Measurements from ENCODE around the gene NUFIP2.
"Not testable (repeated sequence)": the region's sequence is repeated elsewhere in the genome, so short reads cannot be mapped to it uniquely, and the experiment has no call there.

Gene NUFIP2

DNA sequence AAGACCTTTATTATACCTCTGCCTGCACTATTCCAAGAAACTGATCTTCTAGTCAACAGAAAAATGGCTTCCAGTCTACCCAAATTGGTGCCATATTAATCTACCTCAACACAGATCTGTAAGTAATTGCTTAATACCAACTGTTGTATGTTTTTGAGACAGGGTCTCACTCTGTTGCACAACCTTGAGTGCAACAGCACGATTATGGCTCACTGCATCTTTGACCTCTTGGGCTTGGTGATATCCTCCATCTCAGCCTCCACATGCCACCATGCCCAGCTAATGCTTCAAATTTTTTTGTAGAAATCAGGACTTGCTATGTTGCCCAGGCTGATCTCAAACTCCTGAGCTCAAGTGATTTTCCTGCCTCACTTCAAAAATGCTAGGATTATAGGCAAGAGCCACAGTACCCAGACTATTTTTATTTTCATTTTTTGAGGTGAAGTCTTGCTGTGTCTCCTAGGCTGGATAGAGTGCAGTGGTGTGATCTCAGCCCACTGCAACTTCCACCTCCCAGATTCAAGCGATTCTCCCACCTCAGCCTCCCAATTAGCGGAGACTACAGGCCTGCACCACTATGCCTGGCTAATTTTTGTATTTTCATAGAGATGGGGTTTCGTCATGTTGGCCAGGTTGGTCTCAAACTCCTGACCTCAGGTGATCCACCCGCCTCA is 14.4 kb downstream of the NUFIP2 start:
- DNase-seq (ENCODE audit: low read depth in 2 of 2), result no peak

DNA sequence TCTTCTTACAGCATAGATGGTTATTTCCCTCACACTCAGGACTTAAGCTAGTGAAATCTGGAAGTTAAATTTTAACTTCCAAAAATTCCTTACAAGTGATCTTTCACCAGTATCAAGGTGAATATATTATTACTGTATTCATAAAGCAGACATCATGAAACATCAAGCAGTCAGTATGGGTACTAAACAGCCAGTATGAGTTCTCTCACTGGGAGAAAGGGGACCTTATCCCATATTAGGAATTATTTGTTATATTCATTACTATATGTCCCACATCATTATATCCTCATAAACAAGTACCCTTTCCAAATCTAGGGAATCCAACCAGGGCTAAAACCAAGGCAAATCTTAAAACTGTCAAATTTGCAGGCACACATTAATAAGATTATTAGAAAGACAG is 15.3 kb downstream of the NUFIP2 start:
- no peak for DNase-seq (ENCODE audit: low read depth in 2 of 2)

DNA sequence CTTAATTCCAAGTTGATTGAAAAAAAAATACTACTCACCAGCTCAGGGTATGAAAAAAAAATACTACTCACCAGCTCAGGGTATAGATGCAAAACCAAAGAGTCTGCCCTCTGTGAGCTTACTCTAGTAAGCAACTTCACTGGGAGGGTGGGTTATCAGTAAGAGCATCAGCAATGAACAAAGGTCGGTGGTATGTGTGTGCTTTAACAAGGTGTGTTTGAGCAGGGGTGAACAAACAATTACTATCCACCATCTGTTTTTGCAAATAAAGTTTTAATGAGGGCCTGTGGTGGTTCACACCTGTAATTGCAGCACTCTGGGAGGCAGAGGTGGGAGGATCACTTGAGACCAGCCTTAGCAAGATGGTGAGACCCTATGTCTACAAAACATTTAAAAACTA is 20.0 kb downstream of the NUFIP2 start:
- DNase-seq (ENCODE audit: low read depth in 2 of 2), result no peak

DNA sequence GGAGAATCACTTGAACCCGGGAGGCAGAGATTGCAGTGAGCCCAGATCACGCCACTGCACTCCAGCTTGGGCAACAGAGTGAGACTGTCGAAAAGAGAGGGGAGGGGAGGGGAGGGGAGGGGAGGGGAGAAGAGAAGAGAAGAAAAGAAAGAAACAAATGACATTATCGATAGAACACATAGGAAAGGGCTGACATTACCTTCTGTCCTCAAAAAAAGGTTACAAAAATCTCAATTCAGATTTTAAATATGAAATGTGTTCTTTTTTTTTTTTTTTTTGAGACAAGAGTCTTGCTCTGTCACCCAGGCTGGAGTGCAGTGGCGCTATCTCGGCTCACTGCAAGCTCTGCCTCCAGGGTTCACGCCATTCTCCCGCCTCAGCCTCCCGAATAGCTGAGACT is 22.0 kb downstream of the NUFIP2 start:
- DNase-seq (ENCODE audit: low read depth in 2 of 2), result not testable (repeated sequence)

DNA sequence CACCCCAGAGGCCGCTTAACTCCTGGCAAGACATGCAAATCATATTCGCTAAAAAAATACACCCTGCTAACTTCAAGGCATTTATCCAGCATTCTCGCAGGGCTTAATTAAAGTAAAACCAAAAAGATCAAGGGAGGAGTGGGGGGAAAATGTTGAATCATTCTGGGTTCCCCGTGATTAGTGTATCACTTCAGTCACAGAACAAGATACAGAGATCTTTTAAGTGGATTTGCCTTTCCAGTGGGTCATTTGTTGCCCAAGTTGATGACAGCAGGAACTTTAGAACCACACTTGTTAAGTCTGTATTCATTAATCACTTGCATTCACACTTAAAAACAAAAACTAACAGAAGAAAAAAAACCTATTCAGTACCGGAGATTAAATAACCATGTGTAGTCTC is 30.0 kb downstream of the NUFIP2 start:
- DNase-seq (ENCODE audit: low read depth in 2 of 2), result no peak

DNA sequence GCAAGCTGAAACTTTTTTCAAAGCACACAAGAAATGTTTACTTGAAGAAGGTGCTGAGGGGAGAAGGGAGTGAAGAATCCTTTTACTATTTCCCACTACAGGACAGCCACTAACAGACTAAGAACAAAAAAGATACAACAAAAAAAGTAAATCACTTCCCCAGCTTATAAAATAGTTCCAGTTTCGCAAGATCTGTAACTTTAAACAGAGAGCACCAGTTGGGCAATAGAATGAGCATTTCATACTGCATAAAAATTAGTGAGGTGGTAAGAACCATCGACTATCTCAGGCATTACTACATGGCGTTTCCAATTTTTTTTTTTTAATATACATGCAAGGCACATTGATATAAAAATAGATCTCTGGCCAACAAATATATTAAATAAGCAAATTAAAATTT is 36.2 kb downstream of the NUFIP2 start:
- DNase-seq (ENCODE audit: low read depth in 2 of 2), result no peak

DNA sequence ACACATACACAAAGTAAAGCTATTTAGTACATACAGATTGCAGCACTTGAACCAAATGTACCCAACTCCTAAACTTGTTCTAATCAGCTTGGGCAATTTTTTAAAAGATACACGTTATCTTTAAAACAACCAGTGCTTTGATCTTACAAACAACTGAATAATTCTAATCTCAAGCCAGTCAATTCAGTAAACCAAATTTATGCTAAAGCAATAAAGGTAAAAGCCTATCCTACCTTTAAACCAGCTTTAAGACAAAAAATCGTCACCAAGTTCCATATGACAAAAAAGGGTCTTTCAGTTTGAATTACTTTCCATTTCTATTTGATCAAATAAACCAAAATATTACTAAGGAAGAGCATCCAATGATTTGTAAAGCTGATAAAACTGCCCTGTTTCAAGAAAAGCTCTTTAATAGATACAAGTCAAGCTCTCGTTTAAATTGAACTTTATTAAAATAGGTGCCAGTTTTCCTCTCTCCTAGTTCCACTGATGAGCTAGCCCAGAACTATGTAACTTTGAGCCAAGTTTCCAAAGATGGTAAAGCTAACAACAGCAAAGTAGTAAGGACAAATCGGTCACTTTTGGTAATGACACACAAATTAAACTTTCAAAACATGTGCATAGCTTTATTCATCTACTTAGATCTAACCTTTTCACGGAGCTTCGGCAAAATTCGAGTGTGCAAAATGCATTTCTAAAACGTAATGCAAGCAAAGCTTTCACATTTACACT is 37.0 kb downstream of the NUFIP2 start:
- no peak for DNase-seq (ENCODE audit: low read depth in 2 of 2)

DNA sequence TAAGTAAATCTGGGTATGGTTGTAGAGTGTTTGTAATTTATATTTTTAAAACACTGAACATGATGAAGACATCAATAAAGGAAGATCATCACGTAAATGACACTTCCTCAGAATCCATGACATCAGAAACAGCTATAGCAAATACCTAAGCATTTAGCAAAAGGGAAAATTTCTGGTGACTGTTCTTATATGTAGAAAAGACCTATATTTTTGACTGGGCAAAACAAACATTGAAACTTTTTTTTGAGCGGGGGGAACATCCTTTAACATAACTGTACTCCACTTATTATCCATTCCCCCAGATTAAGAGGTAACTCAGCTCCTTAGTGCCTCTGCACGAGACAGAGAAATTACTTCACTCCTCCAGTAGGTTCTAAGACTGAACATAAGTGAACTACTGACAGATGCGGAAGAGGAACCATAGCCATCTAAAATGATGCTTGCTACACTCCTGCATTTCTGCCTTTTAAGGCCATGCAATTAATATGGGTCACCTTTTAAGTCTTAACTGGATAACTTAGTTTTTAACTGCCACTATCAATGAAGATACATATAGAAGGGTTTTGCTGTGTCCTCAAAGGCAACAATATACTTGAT is 37.9 kb downstream of the NUFIP2 start:
- DNase-seq (ENCODE audit: low read depth in 2 of 2), result no peak

DNA sequence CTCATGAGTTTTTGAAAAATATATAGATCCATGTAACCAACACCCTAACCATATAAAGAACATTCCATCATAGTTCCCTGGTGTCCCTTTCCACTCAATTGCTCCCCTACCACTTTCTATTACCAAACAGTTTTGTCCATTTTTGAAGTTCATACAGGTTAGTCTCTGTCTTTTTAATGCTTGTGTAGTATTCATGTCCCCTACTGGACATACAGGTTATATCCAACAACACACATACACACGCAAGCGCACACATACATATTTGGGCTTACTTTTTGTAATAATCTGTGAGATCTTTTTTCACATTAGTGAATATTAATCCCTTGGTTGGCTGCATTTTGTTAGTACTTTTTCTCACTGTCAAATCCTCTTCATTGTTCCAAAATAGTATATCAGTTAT is 40.9 kb downstream of the NUFIP2 start:
- no peak for DNase-seq (ENCODE audit: low read depth in 2 of 2)

DNA sequence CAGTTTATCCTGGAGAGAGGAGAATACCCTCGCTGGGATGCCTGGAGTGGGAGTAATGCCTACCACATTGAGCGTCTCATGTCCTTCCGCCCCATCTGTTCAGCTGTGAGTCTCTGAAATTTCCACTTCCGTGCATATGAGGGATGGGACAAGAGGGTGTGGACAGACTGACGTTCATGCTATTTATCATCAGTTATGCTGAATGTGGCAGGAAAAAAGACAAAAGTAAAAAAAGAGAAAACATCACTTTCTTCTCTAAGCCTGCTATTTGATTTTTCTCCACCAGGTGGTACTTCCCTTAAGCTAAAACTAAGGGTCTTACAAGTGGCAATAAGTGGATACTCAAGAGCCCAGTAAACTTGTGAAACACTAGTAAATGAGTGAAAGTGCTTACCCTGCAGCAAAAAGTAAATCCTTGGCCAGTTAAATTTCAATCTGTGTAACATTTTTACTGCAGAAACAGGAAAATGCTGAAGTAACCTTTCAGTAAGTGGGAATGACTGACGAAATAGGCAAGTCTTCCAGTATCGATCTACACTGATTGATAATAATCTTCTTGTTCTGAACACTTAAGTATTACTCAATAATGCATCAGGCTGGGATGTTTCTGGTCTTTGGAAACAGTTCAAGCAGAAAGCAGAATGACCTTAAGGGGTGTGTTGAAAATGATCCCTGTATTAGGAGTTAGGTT is 41.7 kb downstream of the NUFIP2 start:
- DNase-seq (ENCODE audit: low read depth in 2 of 2), result no peak

DNA sequence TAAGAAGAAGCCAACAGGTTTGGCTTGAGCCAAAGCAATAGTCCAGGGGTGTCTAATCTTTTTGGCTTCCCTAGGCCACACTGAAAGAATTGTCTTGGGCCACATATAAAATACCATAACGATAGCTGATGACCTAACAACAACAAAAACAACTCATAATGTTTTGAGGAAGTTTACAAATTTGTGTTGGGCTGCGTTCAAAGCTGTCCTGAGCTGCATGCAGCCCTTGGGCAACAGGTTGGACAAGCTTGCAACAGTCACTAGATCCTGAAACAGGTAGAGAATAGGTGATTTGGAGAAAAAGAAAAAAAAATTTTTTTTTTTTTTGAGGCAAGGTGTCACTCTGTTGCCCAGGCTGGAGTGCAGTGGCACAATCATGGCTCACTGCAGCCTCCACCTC is 42.8 kb downstream of the NUFIP2 start:
- DNase-seq (ENCODE audit: low read depth in 2 of 2), result no peak

DNA sequence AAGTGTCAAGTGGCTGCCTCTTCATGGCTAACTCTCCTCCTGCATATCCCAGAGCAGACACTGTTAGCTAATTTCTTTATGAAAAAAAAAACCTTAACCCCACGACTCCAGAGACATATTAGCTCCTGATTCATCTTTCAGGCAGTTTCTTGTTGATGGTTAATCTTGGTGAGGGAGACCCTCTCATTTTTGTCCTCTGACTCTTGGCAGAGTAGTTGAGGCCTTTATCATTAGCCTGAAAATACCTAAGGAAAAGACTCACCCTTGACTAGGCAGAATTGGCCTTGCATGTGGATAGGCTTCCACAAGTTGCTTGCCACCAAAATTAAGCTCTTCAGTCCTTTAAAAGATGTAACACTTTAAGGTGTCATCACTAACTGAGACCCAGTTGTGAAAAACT is 43.3 kb downstream of the NUFIP2 start:
- no peak for DNase-seq (ENCODE audit: low read depth in 2 of 2)

DNA sequence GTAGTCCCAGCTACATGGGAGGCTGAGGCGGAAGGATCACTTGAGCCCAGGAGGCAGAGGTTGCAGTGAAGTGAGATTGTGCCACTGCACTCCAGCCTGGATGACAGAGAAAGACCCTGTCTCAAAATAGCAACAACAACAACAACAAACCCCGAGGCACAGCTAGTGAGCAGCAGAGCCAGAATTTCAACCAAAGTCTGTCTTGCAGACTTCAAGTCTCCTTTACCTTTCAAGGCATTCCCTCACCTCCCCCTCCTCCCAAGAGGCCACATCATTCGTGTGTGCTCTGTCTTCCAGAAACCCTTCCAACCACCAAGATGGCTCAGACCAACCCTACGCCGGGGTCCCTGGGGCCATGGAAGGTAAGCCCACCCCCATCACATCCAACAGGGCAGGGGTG is 45.1 kb downstream of the NUFIP2 start:
- no peak for DNase-seq (ENCODE audit: low read depth in 2 of 2)

DNA sequence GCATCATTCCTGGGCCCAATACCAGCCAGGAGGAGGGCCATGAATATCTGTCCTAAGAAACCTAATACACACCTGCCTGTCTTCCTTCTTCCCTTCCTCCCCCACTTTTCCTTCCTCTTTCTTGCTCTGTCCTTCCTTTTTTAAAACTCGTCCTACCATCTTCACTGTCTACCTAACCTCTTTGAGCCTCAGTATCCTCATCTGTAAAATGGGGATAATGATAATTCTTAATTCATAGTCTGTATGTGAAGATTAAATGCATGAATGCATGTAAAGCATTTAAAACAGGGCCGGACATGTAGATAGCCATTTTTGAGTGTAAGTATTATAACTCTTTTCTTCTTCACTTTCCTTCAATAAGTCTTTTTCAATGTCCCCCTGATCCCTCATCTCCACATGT is 46.7 kb downstream of the NUFIP2 start:
- no peak for DNase-seq (ENCODE audit: low read depth in 2 of 2)

DNA sequence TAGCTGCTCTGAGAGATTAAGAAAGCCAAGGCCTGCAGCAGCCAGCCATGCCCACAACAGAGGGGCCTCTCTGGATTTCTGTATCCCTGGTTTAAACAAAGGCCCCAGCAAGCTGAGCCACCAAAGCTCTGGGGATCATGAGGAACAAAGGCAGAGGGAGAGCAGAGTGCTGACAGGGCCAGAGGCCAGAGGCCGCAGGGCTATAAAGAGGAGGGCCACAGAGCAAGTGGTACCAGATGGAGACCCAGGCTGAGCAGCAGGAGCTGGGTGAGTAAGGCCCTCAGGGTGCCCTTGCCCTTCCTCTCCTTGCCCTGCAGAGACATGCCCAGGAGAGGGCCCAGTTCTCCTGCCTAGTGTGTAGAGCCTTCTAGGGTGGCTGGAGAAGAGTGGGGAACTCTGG is 47.3 kb downstream of the NUFIP2 start, which contains the start of gene CRYBA1:
CRYBA1 (plus strand) TSS at position 232 of the 400 bp plus-strand sequence; CDS start at position 237, 5 bp downstream.
- no peak for DNase-seq (ENCODE audit: low read depth in 2 of 2)

DNA sequence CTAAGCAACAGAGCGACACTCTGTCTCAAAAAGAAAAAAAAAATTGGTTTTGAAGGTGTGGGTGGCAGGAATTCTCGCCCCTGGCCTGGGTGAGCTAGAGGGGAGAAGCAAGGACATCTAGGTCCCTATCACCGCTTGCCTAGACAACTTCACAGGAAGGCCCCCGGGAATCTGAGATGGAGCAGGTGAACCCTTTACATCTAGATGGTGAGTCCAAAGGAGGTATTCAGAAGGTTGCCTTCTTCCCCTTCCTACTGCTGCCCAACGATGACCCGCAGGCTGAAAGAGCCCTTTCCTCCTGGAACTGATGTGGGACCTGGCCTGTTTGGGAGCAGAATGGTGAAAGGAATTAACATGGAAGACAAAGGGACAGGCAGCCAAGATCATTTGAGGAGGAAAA is 48.5 kb downstream of the NUFIP2 start:
- no peak for DNase-seq (ENCODE audit: low read depth in 2 of 2)

DNA sequence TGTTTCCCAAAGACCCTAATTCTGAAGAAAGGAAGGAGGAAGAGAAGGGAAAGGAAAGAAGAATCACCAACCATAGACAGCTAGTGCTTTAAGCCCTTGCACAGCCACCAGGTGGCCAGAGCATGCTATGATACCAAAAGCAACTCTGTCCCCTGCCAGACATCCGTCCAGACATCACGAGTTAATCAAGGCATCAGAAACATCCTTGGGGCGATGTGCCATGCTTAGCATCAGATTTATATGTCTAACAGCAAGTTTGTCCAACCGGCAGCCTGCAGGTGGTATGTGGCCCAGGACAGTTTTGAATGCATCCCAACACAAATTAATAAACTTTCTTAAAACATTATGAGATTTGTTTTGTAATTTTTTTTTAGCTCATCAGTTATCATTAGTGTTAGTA is 50.2 kb downstream of the NUFIP2 start:
- no peak for DNase-seq (ENCODE audit: low read depth in 2 of 2)

DNA sequence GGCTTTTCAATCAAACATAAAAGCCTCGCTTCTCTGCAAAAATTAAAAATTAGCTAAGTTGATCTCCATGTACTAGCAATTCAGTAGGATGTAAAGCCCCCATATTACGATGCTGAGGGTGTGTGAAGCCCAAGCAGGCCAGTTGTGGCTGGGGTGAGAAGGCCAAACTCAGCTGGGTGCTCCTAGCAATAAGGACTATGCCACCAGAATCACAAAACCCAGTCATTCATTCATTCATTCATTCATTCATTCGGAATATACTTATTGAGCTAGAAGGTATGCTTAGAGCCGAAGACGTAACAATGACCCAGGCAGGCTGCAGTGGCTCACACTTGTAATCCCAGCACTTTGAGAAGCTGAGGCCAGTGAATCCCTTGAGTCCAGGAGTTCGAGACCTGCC is 51.2 kb downstream of the NUFIP2 start:
- DNase-seq (ENCODE audit: low read depth in 2 of 2), result no peak

DNA sequence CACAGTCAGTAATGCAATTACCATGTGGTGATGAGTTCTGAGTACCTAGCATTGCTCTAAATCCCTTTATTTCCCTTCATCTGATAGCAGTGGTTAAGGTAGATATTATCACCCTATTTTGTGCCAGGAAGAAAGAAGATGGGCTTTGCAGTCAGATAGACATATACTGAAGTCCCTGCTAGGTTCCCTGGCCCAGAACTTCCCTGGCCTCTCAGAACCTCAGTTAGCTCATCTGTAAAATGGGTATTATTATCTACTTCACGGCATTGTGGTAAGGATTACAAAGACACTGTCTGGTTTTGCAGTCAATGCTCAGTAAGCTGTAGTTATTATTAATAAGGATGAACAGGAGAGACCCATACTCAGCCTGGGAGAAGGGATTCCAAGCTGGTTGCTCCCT is 51.9 kb downstream of the NUFIP2 start:
- DNase-seq (ENCODE audit: low read depth in 2 of 2), result no peak

DNA sequence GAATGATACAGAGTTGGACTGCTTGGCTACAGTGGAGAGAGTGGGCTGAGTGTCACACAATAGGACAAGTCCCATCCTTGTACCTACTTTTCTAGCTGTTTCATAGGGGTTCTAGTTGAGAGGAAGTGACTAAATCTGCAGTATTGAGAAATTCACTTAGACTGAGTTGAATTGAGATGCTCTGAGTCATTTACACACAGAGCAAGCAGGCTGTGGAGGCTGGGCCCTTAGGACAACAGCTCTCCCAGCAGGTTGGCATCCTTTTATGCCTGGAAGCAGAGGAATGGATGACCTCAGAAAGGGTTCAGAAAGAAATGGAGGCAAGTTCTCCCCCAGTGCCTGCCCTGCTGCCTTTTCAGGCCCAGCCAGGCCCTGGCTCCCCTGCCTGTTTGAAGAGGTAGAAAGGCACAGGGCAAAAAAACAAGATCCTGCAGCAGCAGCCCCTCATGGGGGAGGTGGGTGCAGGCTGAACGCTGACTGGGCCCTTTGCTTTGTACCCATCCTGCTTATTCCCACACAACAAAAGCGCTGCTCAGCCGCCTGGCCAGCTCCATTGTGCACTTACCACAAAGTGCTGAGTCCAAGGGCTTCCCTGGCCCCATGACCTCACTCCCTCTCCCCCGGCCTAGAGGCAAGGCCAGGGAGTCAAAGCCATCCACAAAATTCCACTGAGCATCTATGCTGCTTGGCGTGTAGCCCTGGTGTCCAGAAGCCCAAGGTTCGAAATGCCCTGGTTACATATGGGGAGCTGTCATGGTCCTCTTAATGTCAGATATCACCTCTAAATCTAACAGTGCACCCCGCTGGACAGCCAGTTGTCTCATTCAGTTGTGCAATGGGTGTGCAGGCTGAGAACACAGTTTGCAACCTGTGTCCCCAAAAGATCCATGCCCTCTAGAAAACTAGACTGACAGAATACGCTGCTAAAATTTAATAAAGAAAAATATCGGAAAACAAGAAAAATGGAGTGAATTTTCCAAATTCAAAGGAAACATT is 52.7 kb downstream of the NUFIP2 start:
- no peak for DNase-seq (ENCODE audit: low read depth in 2 of 2)

DNA sequence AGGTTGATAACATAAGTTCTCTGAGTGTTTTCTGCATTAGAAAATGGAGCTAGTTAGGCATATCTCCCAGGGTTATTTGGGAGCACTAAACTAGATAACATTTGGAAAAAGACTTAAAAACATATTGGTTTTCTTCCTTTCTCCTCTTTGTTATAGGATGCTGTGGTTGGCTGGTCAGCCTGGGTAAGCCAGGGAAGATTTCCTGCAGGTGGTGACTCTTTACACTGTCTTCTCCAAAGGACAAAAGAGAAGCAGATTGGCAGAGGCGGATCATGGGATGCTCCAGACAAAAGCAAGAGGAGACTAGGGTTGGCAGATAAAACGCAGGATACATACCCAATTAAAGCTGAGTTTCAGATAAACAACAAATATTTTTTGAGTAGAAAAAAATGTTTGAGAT is 53.5 kb downstream of the NUFIP2 start:
- no peak for DNase-seq (ENCODE audit: low read depth in 2 of 2)
